ENCODE data around the gene BASP1.
"Not testable (repeated sequence)": the region's sequence is repeated elsewhere in the genome, so short reads cannot be mapped to it uniquely, and the experiment has no call there.

The BASP1 gene

GRCh38 chr5:17223367-17224185, 6.1 kb downstream of the BASP1 start:
- DNase-seq (ENCODE audit: low read depth): no peak

GRCh38 chr5:17224858-17225511, 7.6 kb downstream of the BASP1 start:
- no peak for DNase-seq (ENCODE audit: low read depth)

- DNase-seq (ENCODE audit: low read depth): no peak
Observed at GRCh38 chr5:17225520-17225919, 8.1 kb downstream of the BASP1 start.

DNA sequence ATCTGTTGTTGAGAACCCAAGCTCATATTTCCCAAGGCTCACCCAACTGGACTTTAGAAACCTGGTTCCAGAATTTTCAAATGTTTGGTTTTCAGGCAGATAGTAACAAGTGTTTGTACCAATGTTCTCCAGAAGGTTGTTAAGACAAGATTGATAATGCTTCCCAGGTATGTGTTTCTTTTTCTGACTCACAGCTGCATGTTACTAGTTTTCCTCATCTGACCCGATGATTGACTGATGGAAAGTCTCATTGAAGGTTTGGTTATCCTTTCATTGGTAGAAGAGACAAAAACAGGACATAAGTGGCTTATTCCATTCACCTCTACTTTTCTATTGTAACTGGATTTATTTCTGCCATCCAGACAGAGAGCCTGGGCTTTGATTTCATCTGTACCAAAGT, 10.4 kb downstream of the BASP1 start:
- DNase-seq (ENCODE audit: low read depth): no peak

DNA sequence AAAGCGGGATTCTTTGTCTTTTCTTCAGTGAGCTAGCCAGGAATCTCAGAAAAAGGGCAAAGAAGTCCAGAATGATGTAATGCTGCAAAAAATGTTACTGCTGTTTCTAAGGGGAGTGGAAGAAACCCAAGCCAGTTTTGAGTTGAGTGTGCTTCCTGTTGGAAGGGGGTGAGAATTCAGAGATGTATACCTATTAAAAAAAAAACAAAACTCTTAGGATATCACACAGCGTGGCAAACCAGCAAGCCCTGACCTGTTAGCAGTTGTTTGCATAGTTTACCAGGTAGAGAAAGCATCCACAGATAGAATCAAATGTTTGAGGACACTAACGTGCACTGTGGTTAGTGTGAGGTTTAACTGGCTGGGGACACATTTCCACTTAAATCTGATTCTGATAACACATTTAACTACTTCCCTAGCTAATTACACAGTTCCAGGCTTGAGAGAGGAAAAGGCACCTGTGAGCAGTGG, 11.4 kb downstream of the BASP1 start:
- DNase-seq (ENCODE audit: low read depth): no peak

GRCh38 chr5:17229313-17229712, 11.9 kb downstream of the BASP1 start:
- DNase-seq (ENCODE audit: low read depth): no peak

GRCh38 chr5:17230191-17230590, 12.8 kb downstream of the BASP1 start:
- no peak for DNase-seq (ENCODE audit: low read depth)

- no peak for DNase-seq (ENCODE audit: low read depth)
Observed at GRCh38 chr5:17230808-17231525, 13.5 kb downstream of the BASP1 start.

DNA sequence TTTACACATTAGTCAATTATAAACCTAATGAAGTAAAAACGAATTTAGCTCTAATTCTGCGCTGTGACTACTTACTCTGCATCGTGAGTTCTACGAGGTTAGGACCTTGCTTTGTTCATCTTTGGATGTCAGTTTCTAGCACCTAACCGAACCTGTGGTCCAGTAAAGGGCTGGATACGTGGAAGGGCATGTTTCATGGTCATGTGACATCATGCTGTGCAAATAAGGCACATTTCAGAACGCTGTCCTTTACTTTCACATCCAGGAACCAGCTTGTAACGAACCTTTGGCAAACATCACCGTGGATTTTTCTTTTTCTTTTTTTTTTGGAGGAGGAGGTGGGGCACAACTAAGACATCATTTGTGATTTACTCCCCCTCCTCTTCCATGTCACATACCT, 15.0 kb downstream of the BASP1 start:
- no peak for DNase-seq (ENCODE audit: low read depth)

DNA sequence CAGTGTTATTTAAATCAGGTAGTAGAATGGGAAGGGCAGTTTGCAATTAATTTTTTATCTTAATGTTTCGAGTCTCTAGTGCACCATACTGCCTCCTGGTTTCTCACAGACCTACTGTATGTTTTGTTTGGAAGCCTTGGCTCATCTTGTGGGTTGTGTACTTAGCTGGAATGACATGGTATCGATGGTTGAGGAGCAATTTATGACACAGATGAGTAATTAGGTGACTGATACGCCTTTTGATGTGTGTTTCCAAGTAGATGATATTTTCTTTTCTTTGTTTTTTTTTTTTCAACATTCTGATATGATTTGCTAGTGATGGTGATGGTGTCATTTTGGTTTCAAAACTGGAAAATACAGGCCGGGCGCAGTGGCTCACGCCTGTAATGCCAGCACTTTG, 16.1 kb downstream of the BASP1 start:
- no peak for DNase-seq (ENCODE audit: low read depth)

DNA sequence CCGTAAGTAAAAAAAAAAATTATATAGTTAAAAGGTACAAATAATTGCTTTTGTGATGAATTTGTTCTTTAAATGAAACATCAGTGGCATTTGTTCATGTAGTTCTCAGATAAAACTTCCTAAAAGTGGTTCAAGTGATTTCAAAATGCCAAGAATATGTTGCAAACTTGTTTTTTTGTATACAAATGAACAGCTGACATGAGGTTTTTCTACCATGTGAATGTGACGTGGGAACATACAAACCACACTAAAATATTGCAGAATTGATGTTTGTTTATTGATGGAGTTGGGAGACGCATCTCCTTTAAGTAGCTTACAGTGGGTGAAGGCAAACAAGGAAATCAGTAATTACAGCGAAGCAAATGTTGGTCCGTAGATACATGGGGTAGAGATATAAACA, 16.9 kb downstream of the BASP1 start:
- DNase-seq (ENCODE audit: low read depth): no peak

DNA sequence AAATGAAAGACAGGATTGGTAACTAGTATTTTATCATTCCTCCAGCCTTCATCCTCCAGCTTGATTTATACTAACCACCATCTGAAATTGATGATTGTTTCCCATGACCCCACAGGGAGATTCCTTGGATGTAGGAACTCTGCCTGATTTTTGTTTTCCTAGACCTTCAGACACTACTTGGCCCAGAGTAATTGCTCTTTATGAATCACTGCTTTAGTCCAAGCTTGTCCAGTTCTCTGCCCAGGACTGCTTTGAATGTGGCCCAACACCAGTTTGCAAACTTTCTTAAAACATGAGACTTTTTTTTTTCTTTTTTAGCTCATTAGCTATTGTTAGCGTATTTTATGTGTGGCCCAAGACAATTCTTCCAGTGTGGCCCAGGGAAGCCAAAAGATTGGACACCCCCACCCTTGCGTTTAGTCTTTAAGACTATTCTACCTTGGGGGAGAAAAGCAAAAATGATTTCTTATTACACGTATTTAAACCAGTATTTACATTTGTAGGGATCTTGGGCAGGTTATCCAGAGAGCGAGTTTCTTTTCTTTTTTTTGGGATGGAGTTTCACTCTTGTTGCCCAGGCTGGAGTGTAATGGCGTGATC, 18.4 kb downstream of the BASP1 start:
- no peak for DNase-seq (ENCODE audit: low read depth)

DNA sequence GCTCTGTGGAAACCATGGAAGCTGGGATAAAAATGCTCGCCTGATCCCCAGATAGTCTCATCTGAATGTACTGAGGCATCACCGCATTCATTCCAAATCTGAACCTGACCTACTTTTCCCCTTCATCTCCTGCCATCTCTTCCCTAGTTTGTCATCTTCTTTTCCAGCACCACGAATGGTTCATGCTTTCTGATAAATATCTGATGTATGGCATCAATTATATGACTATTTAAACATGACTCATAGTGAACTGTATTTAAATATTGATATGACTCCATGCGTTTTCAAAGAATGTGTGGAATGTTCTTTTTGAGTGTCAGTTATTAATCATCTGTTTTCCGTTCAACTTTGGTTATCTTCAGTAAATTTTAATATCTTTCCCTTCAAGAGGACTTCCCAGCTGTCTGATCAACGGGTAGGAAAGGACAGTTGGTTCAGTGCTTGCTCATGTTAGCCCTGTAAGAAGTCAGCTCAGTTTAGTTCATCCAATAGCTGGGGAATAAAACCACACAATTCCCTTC, 21.1 kb downstream of the BASP1 start:
- DNase-seq (ENCODE audit: low read depth): no peak

DNA sequence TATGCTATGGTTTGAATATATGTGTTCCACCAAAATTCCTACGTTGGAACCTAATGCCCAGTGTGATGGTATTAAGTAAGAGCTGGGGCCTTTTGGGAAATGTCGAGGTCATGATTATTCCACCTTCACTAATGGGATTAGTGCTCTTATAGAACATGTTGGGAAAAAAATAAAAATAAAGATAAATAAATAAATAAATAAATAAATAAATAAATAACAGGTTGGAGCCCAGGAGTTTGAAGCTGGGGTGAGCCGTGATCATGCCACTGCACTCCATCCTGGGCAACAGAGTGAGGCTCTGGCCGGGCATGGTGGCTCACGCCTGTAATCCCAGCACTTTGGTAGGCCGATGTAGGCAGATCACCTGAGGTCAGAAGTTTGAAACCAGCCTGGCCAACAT, 22.5 kb downstream of the BASP1 start:
- no peak for DNase-seq (ENCODE audit: low read depth)

- DNase-seq (ENCODE audit: low read depth): no peak
Observed at GRCh38 chr5:17240487-17240886, 23.1 kb downstream of the BASP1 start.

DNA sequence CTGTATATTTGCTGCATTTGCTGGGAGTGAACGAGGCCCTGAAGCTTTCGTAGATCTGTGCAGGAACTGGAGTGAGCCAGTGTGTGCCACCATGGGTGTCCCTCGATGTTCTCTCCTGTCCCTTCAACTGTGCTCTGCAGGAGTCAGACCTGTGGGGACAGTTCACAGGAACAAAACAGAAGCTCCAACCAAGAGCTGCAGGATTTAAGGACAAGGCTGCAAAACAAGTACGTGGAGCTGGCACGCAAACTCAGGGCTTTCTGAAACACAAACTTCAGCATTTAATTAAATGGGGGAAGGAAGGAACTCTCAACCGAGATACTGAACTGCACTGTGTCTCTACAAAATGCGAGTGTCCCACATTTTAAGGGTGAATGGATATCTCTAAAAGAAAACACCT, 24.2 kb downstream of the BASP1 start:
- DNase-seq (ENCODE audit: low read depth): no peak

DNA sequence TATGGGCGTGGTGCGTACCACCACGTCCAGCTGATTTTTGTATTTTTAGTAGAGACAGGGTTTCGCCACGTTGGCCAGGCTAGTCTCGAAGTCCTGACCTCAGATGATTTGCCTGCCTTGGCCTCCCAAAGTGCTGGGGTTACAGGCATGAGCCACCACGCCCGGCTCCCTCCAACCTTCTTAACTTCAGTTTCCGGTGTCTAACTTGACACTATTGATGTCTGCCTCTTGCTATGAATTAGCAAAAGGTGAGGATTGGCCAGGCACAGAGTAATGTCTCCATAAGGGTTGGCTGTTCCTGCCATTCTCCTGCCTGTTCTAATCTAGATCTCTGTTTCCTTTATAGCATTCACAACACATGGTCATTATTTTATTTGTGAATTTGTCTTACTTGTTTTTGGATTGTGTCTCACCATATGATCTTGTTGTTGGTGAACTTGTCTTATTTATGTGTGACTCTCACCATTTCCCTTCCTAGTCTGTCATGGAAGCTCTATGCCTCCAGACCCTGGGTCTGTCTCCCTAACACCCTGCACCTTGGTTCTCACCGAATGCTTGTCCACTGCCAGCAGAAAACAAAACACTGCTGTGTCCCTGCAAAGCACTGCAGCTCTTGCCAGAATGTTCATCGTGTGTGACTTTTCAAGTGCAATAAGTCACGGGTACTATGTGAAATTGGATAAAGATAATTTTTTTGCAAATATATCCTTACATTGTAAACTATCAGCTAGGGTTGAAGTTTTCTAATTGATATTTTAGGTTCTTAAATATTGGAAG, 26.0 kb downstream of the BASP1 start:
- no peak for DNase-seq (ENCODE audit: low read depth)

- DNase-seq (ENCODE audit: low read depth): no peak
Observed at GRCh38 chr5:17249029-17249634, 31.7 kb downstream of the BASP1 start.

DNA sequence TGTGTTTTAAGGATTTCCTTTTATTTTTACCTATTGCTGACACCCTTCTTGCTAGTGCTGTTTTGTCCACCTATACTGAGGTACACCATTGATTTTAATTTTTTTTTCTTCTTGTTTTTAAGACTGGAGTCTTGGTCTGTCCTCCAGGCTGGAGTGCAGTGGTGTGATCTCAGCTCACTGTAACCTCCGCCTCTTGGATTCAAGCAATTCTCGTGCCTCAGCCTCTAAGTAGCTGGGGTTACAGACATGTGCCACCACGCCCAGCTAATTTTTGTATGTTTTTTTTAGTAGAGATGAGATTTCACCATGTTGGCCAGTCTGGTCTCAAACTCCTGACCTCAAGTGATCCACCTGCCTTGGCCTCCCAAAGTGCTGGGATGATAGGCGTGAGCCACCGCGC, 32.4 kb downstream of the BASP1 start:
- not testable (repeated sequence) for DNase-seq (ENCODE audit: low read depth)

GRCh38 chr5:17252543-17252942, 35.1 kb downstream of the BASP1 start:
- DNase-seq (ENCODE audit: low read depth): no peak

- DNase-seq (ENCODE audit: low read depth): no peak
Observed at GRCh38 chr5:17255471-17256021, 38.1 kb downstream of the BASP1 start.
